HL-60 (cell line): Measurements from ENCODE around the gene ACRBP.

Experiments used
- GABPA ChIP-seq: IDR thresholded peaks from 2 replicates; pipeline ENCODE4 v1.6.1; 2012; ENCODE audit warnings: low read depth
- POLR2AphosphoS5 ChIP-seq: IDR thresholded peaks from 2 replicates; pipeline ENCODE4 v1.6.1; 2012; ENCODE audit warnings: low read depth
- SPI1 ChIP-seq: IDR thresholded peaks from 2 replicates; pipeline ENCODE4 v1.6.1; 2012; ENCODE audit warnings: low read depth, mild to moderate bottlenecking, borderline replicate concordance
- TF ChIP-seq, protein P1 (sequence below): IDR thresholded peaks from one replicate; pipeline ENCODE4 v1.5.1; 2011; ENCODE audit warnings: low read length, control low read depth, inconsistent platforms; ENCODE audit not compliant: insufficient read depth
- TF ChIP-seq, protein P2 (sequence below): IDR thresholded peaks from 2 replicates; pipeline ENCODE4 v1.6.1; 2012; ENCODE audit warnings: low read depth; ENCODE audit not compliant: insufficient replicate concordance

DNA sequence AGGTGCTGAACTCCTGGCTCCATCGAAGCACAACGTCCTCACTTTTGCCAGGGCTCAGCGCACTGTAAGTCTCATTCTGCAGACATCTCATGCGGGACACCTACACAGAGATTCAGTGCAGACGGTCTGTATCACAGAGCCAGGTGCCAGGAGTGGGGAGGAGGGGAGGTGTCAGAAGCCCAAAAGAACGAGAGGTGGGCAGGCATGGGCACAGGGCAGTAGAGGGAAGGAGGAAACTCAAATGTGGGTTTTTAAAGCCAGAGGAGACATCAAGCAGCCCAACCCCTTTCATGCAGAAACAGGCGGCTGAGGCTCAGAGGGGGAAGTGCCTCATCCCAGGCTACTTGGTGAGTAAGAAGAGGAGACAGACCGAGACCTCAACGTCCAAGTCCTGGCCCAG lies 8.9 kb downstream of the ACRBP start:
- TF ChIP-seq POLR2AphosphoS5 (no peak), GABPA (no peak), SPI1 (peak; percentile 86)
- TF ChIP-seq, protein P1, sequence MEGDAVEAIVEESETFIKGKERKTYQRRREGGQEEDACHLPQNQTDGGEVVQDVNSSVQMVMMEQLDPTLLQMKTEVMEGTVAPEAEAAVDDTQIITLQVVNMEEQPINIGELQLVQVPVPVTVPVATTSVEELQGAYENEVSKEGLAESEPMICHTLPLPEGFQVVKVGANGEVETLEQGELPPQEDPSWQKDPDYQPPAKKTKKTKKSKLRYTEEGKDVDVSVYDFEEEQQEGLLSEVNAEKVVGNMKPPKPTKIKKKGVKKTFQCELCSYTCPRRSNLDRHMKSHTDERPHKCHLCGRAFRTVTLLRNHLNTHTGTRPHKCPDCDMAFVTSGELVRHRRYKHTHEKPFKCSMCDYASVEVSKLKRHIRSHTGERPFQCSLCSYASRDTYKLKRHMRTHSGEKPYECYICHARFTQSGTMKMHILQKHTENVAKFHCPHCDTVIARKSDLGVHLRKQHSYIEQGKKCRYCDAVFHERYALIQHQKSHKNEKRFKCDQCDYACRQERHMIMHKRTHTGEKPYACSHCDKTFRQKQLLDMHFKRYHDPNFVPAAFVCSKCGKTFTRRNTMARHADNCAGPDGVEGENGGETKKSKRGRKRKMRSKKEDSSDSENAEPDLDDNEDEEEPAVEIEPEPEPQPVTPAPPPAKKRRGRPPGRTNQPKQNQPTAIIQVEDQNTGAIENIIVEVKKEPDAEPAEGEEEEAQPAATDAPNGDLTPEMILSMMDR: no peak
- TF ChIP-seq, protein P2, sequence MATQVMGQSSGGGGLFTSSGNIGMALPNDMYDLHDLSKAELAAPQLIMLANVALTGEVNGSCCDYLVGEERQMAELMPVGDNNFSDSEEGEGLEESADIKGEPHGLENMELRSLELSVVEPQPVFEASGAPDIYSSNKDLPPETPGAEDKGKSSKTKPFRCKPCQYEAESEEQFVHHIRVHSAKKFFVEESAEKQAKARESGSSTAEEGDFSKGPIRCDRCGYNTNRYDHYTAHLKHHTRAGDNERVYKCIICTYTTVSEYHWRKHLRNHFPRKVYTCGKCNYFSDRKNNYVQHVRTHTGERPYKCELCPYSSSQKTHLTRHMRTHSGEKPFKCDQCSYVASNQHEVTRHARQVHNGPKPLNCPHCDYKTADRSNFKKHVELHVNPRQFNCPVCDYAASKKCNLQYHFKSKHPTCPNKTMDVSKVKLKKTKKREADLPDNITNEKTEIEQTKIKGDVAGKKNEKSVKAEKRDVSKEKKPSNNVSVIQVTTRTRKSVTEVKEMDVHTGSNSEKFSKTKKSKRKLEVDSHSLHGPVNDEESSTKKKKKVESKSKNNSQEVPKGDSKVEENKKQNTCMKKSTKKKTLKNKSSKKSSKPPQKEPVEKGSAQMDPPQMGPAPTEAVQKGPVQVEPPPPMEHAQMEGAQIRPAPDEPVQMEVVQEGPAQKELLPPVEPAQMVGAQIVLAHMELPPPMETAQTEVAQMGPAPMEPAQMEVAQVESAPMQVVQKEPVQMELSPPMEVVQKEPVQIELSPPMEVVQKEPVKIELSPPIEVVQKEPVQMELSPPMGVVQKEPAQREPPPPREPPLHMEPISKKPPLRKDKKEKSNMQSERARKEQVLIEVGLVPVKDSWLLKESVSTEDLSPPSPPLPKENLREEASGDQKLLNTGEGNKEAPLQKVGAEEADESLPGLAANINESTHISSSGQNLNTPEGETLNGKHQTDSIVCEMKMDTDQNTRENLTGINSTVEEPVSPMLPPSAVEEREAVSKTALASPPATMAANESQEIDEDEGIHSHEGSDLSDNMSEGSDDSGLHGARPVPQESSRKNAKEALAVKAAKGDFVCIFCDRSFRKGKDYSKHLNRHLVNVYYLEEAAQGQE: no peak
